HG02943 (cell line): Measurements from ENCODE around the gene TFIP11.
"Not testable (repeated sequence)": the region's sequence is repeated elsewhere in the genome, so short reads cannot be mapped to it uniquely, and the experiment has no call there.

Experiments
- ATAC-seq: cut with Tn5 transposase; IDR thresholded peaks from one replicate; pipeline ENCODE4 v1.9.1; 2021; ENCODE audit warnings: mild to moderate bottlenecking, low read depth, moderate library complexity; ENCODE audit not compliant: unreplicated experiment

TFIP11 gene

GRCh38 chr22:26542831-26543230 is 30.6 kb upstream of the TFIP11 start:
- ATAC-seq, result no peak

- no peak for ATAC-seq
Measured at GRCh38 chr22:26541167-26541819, 29.0 kb upstream of the TFIP11 start.

DNA sequence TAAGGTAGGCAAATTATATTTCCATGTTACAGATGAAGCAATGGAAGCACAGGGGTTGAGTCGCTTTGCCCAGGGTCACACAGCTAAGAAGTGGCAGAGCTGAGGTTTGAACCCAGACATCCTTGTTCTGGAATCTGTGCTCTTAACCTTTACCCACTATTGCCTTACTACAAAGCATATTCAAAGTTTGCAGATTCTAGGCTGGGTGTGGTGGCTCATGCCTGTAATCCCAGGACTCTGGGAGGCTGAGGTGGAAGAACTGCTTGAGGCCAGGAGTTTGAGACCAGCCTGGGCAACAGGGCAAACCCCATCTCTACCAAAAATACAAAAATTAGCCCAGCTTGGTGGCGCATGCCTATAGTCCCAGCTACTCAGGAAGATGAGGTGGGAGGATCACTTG is 27.8 kb upstream of the TFIP11 start:
- ATAC-seq, result no peak

GRCh38 chr22:26536762-26537134 is 24.5 kb upstream of the TFIP11 start:
- ATAC-seq, result no peak

- ATAC-seq, result no peak
Measured at GRCh38 chr22:26536056-26536761, 23.9 kb upstream of the TFIP11 start.

DNA sequence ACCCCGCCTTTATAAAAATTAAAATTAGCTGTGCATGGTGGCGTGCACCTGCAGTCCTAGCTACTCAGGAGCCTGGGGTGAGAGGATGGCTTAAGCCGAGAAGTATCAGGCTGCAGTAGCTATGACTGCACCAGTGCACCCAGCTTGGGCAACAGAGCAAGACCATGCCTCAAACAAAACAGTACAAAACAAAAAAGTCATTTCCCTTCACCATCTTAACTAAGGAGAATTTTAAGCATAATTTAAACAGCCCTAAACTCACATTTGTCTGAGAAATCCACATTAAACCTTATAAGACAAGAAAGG is 23.3 kb upstream of the TFIP11 start:
- ATAC-seq, result no peak

GRCh38 chr22:26534874-26535602 is 22.8 kb upstream of the TFIP11 start:
- ATAC-seq, result no peak

DNA sequence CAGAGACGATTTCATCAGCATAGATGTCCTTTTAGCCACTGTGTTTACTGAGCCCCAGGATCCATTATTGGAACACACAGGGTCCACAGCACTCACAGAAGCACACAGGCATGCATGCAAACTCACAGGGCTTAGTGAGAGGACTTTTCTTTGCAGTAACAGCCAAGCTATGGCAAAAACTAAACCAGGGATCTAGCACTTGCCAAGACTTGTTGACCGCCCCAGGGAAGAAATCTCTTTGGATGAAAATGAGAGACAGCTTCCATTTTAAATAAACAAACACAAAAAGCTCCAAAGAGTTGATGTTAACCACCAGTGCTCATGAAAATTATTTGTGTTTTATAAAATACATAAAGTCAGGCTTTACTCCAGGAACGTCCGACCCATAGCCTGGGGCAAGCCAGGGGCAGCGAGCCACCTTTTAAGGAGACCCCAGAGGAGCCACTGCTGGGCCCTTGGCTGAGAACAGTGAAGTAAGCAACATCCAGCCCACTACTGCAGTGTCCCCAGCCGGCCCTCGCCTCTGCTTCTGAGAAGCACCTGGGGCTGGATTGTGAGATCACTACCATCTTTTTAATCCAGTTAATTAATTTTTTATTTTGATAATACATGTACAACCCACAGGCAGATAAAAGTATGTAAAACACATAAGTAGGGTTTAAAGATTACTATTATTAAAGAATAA is 22.0 kb upstream of the TFIP11 start:
- ATAC-seq, result no peak

GRCh38 chr22:26529345-26529744 is 17.1 kb upstream of the TFIP11 start:
- no peak for ATAC-seq

DNA sequence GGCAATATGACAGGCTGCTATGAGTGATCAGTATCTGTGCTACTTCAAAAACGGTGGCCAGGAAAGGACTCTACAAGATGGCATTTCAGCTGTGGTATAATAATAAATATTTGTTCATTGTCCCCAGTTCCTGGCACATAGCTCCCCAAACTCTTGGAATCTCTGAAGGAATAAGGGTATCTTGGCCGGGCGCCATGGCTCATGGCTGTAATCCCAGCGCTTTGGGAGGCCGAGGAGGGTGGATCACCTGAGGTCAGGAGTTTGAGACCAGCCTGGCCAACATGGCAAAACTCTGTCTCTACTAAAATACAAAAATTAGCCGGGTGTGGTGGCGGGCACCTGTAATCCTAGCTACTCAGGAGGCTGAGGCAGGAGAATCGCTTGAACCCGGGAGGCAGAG is 16.2 kb upstream of the TFIP11 start:
- ATAC-seq, result not testable (repeated sequence)

GRCh38 chr22:26527574-26528465 is 15.5 kb upstream of the TFIP11 start:
- ATAC-seq, result no peak

- ATAC-seq, result no peak
Measured at GRCh38 chr22:26527167-26527566, 14.9 kb upstream of the TFIP11 start.

DNA sequence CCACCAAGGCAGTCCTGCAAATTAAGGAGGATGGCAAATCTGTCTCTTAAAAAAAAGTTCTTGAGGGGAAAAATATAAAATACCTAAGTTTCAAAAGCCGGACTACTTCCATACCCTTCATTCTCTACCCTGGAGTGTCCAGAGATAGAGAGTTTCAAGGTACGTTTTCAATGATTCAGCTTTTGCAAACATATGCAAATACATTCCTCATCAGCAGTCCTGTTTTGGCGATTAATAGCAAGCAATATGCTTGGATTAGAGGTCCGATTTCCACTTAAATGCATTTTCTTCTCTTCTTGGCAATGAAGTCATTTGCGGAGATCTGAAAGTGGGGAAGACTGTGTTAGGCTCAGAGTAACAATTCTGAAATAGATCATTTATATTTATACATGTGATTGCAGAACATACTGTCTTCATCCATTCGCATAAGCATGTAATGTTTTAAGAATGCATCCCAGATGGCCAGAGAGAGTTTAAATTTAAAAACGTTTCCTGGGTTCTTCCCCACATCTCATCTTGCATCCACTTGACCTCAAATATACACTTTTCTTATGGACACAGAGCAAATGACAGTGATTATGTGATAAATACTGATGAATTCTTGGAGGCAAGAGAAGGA is 13.8 kb upstream of the TFIP11 start:
- ATAC-seq, result no peak

- no peak for ATAC-seq
Measured at GRCh38 chr22:26524870-26525269, 12.6 kb upstream of the TFIP11 start.

DNA sequence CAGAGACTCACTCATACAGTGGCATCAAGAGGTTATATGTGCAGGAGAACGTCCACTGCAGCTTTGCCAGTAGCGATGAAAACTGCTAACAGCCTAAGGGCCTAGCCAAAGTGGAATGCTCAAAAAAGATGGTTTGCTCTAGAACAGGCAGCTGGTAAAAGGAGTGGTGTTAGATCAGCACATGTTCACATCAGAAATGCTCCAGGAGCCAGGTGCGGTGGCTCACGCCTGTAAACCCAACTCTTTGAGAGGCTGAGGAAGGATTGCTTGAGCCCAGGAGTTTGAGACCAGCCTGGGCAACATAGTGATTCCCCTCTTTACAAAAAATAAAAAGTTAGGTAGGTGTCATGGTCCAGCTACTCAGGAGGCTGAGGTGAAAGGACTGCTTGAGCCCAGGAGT is 10.3 kb upstream of the TFIP11 start:
- no peak for ATAC-seq

DNA sequence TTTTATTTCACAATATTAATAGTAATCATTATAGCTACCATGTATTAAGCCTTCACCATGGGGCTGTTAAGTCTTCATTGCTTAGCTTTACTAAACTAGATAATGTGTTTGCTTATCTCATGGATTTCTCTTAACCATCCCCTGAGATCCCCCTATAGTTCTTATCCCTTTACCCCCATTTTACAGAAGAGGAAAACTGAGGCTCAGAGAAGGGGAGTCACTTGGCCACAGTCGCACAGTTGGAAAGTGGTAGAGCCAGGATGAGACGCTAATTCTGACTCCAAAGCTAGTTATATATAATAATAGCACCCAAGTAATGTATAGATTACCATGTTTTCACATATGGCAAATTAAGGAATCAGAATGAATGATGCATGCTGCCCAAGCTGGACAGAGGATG is 9.7 kb upstream of the TFIP11 start:
- no peak for ATAC-seq

DNA sequence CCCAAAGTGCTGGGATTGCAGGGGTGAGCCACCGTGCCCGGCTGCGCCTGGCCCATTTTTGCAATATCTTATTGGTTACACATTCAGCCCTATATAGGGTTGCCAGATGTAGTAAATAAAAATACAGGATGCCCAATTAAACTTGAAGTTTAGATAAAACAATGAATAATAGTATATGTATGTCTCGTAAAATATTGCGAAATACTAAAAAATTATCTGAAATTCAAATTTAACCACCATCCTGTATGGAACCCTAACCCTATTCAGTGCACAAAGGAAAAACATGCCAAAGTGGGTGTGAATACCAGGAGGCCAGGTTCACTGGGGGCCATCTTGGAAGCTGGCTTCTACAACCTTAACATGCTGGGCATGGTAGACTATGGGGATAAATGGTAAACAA is 5.2 kb upstream of the TFIP11 start:
- ATAC-seq, result no peak

GRCh38 chr22:26516503-26516902 is 4.2 kb upstream of the TFIP11 start:
- ATAC-seq, result no peak

- no peak for ATAC-seq
Measured at GRCh38 chr22:26515931-26516330, 3.7 kb upstream of the TFIP11 start.
